Measurements from ENCODE around the gene POU2AF3.

Gene POU2AF3

DNA sequence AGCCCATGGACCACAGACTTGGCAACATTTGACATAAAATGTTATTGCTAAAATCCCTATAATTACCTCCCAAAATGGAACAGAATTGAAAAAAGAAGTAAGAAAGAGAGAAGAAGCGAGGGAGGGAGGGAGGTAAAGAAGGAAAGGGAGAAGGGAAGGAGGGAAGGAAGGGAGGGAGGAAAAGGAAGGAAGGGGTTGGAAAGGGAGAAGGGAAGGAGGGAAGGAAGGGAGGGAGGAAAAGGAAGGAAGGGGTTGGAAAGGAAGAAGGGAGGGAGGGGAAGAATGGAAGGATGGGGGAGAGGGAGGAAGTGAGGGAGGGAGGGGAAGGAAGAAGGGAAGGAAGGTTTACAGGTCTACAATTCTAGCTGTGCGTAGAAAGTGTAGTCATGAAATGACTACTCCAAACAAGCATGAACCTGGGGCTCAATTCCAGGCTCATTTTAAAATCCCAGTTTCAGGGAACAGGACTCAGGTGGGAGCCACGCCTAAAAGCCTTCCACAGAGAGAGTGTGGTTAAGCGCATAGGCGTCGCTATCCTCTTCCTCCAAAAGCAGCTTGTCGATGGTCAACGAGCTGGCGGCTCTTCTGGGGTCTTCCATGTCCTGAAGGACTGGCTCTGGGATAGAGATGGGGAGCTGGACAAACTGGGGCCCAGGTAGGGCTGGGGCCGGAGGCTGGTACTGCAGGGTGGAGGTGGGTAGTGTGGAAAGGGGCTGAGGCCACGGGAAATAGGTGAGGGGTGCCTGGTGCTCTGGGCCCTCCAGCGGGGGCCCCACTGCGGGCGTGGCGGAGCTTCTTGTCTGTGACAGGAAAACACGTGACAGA lies 55.6 kb downstream of the POU2AF3 start:
- DNase-seq (ENCODE audit: low read depth), result no peak

DNA sequence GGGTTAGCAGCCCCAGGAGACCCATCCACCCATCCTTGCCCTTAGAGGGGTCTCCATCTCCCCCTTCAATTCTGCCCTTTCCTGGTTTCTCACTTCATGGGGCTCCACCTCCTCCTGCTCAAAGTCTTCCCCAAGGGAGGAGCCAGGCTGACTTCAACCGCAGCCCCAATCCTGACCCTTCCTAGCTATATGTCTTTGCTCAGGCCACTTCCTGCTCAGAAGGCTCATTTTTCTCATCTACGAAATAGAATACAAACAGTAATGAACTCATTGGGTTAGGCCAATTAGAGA lies 56.2 kb downstream of the POU2AF3 start:
- no peak for DNase-seq (ENCODE audit: low read depth)

DNA sequence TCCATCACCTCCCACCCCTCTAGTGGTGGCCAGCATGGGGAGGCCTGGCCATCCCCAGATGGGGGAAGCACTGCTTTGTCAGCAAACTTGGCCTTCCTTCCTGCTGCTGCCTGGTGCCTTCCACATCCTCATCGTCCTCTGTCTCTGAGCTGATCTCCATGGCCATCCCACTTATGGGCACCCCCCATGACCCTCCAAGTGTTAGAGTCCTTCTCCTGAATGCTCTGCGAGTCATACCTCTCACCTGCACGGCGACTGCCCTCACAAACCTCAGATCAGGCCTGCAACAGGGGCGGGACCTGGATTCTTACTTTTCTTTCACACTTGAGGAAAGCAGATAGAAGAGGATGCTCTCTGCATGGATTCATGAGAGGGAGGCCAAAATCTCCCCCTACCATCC lies 56.8 kb downstream of the POU2AF3 start:
- no peak for DNase-seq (ENCODE audit: low read depth)

DNA sequence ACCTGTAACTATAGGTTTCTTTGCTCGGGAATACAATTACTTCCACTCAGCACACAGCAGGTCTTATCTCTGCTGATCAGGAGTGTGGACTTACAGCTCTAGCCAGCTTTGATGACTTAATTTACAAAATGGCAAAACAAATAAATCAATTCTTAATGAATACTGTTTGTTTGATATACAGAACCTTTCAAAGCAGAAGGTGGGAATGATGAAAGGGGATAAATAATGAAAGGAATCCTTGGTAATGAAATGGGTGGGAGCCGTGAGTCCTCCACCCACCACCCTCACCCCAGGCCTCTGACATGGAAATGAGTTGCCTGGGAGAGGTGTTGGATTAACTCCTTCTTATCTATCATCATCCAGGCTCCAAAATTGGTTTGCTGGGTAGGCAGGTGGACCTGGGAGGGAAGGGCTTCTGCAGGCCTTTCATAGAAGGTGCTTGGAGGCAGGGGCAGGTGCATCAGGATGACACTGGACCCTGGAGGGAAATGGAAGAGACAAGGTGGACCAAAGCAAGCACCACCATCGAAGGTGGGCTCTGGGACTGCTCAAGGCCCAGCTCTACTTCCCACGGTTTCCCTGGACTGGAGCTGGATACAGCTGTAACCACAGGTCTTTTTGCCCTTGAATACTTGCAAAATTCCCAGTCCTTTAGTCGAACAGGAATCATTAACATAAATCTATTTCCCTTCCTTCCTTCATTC lies 57.8 kb downstream of the POU2AF3 start:
- no peak for DNase-seq (ENCODE audit: low read depth)

DNA sequence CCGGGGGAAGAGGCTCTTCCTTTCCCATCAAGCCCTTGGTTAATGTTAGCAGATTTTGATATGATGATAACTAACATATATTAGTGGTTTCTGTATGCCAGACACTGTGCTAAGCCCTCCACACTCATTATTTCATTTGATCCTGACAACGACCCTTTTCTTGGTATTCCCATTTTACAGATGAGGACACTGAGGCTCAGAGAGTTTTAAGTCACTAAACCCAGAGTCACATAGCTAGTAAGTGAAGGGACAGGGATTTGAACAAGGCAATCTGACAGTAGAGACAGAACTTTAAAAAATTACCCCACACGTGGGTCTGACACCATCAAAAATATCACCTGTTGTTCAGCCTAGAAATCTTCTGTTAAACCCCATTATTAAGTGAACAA lies 58.3 kb downstream of the POU2AF3 start:
- DNase-seq (ENCODE audit: low read depth), result no peak

DNA sequence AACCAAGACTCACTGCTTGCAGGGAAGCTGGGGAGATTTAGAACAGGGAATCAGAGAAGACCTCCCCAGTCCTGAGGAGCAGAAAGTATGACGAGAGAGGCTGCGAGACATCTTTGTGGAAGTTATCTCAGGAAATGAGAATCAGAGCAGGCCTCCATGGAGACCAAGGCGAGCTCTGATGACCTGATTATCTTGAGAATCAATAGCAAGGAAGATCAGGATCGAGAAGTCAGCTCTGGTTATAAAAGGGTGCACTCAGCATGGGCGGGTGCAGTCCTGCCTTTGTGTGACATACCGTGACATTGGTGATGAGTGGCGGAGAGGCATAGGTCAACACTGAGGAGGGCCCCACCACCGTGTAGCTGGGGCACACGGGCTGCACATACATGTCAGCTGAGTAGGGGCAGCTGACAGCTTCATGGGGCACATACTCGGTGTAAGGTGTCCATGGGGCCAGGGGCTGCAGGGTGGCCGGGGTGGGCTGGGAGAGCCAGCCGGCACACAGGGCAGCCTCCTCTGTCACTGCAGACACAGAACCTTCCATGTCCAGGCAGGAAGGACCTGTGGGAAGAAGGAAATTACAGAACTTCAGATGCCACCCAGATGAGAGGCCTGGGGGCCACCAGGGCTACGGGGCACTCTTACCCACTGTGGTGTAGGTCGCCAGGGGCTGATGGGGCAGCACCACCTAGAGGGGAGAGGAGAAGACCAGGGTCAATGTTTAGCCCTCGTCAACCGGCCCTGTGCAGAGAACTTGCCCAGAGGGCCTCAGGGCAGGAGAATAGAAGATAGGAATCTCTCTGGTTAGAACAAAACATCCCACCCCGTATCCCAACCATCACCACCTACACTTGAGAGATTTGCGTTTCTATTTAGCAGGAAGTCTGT lies 59.0 kb downstream of the POU2AF3 start:
- no peak for DNase-seq (ENCODE audit: low read depth)
